K562 (cell line): Measurements from ENCODE around the gene SVEP1. TPM values are rescaled to one million over a fixed set of nuclear protein-coding genes. Genes with fewer than 3 reads are reported as not detected.

Experiments used
- CTCF ChIP-seq, 3 experiments: IDR thresholded peaks in 2 of 3; conservative IDR thresholded peaks in 1 of 3; 2 replicates each; pipeline ENCODE4 v1.5.1; 2011 to 2012; ENCODE audit warnings: low read length in 3 of 3, mild to moderate bottlenecking in 3 of 3, control low read depth in 2 of 3, improper control_type of control experiment in 1 of 3, inconsistent platforms in 1 of 3, low read depth in 1 of 3, mixed read lengths in 1 of 3, moderate library complexity in 1 of 3; ENCODE audit not compliant: insufficient read depth in 2 of 3
- EHMT2 ChIP-seq: fragments of 450-650 bp; IDR thresholded peaks from 2 replicates; pipeline ENCODE4 v1.6.1; 2018; ENCODE audit warnings: antibody characterized with exemption
- RAD21 ChIP-seq, 2 experiments: fragments of 250-450 bp in 1 of 2; fragments of 450-650 bp in 1 of 2; sonication (Bioruptor Pico) in 1 of 2; formaldehyde crosslinking in 1 of 2; IDR thresholded peaks in 1 of 2; conservative IDR thresholded peaks in 1 of 2; 2 replicates each; pipeline versions ENCODE4 v1.4.0 to v1.8.0; 2020 to 2022; ENCODE audit warnings: mild to moderate bottlenecking in 2 of 2, moderate library complexity in 1 of 2
- SRSF3 ChIP-seq: fragments of 200-400 bp; formaldehyde crosslinking; IDR thresholded peaks from 2 replicates; pipeline ENCODE4 v1.6.1; 2016; ENCODE audit warnings: mild to moderate bottlenecking, low read length, moderate library complexity; ENCODE audit not compliant: insufficient read depth
- UBTF ChIP-seq, 2 experiments: IDR thresholded peaks; 2 replicates each; pipeline ENCODE4 v1.6.1; 2012; ENCODE audit warnings: improper control_type of control experiment in 2 of 2, low read depth in 2 of 2, low read length in 2 of 2, borderline replicate concordance in 1 of 2
- YY1 ChIP-seq, 3 experiments: IDR thresholded peaks; 2 replicates each; pipeline ENCODE4 v1.6.1; 2011; ENCODE audit warnings: low read length in 2 of 3, mild to moderate bottlenecking in 2 of 3, moderate library complexity in 2 of 3, borderline replicate concordance in 1 of 3, control low read depth in 1 of 3, low read depth in 1 of 3; ENCODE audit not compliant: insufficient read depth in 3 of 3, insufficient replicate concordance in 2 of 3, control insufficient read depth in 1 of 3, insufficient read length in 1 of 3; ENCODE audit errors: extremely low read depth in 1 of 3
- ZNF121 ChIP-seq: sonication (generic); formaldehyde crosslinking; conservative IDR thresholded peaks from 2 replicates; pipeline ENCODE4 v1.8.0; 2022; ENCODE audit warnings: missing genetic modification reagents
- ZZZ3 ChIP-seq: fragments of 450-650 bp; IDR thresholded peaks from 2 replicates; pipeline ENCODE4 v1.6.1; 2016; ENCODE audit warnings: antibody characterized with exemption, mild to moderate bottlenecking, moderate library complexity
- polyA plus RNA-seq, 8 experiments: library from polyadenylated mRNA; depleted of rRNA in 4 of 8; stranded (reverse) in 5 of 8; unstranded in 3 of 8; fragments of >200 nt; fragmentation: Nextera tagmentation in 2 of 8; fragmentation: Illumina TruSeq in 1 of 8; extraction: Ambion mirVana in 2 of 8; extraction: Trizol in 1 of 8; gene quantifications; 2 replicates each; pipeline versions ENCODE4 v1.2.1 to v1.2.3, GENCODE V29; 2011 to 2014; ENCODE audit warnings: inconsistent platforms in 1 of 8, missing spikeins in 1 of 8
- total RNA-seq, 7 experiments: library from RNA; depleted of rRNA in 6 of 7; stranded (reverse); fragments of >200 nt in 6 of 7; fragmentation: Illumina TruSeq in 2 of 7; extraction: Trizol in 2 of 7; gene quantifications; 2 replicates each; pipeline versions ENCODE4 v1.2.1 to v1.2.3, GENCODE V29; 2011 to 2021; ENCODE audit warnings: low replicate concordance in 1 of 7
- TF ChIP-seq, protein P1 (sequence below), 2 experiments: fragments of 450-650 bp; formaldehyde crosslinking in 1 of 2; IDR thresholded peaks; 2 replicates each; pipeline versions ENCODE4 v1.4.0 to v1.6.1; 2014 to 2020; ENCODE audit warnings: mild to moderate bottlenecking in 2 of 2, borderline replicate concordance in 1 of 2, low read depth in 1 of 2

The SVEP1 gene
- total and polyA plus RNA-seq, 9 of the 15 experiments (the other 6 are each of a cell fraction or from before 2014, with no cell fraction given), result 0.20 to 0.84 (median 0.43) TPM

- TF ChIP-seq, protein P1, sequence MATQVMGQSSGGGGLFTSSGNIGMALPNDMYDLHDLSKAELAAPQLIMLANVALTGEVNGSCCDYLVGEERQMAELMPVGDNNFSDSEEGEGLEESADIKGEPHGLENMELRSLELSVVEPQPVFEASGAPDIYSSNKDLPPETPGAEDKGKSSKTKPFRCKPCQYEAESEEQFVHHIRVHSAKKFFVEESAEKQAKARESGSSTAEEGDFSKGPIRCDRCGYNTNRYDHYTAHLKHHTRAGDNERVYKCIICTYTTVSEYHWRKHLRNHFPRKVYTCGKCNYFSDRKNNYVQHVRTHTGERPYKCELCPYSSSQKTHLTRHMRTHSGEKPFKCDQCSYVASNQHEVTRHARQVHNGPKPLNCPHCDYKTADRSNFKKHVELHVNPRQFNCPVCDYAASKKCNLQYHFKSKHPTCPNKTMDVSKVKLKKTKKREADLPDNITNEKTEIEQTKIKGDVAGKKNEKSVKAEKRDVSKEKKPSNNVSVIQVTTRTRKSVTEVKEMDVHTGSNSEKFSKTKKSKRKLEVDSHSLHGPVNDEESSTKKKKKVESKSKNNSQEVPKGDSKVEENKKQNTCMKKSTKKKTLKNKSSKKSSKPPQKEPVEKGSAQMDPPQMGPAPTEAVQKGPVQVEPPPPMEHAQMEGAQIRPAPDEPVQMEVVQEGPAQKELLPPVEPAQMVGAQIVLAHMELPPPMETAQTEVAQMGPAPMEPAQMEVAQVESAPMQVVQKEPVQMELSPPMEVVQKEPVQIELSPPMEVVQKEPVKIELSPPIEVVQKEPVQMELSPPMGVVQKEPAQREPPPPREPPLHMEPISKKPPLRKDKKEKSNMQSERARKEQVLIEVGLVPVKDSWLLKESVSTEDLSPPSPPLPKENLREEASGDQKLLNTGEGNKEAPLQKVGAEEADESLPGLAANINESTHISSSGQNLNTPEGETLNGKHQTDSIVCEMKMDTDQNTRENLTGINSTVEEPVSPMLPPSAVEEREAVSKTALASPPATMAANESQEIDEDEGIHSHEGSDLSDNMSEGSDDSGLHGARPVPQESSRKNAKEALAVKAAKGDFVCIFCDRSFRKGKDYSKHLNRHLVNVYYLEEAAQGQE (IDR thresholded peaks at IDR 0.05; ENCODE audit: borderline replicate concordance), result peak; percentile 41; the same call in 1 of the 2 replicates
- TF ChIP-seq, protein P1 (CRISPR knock-in tag; IDR thresholded peaks at IDR 0.05; ENCODE audit: low read depth), result no peak
- TF ChIP-seq YY1 (IDR thresholded peaks at IDR 0.05; ENCODE audit: borderline replicate concordance in 1 of 3, control insufficient read depth in 1 of 3, extremely low read depth in 1 of 3, insufficient read depth in 3 of 3, insufficient read length in 1 of 3, insufficient replicate concordance in 2 of 3, low read depth in 1 of 3, low read length in 2 of 3), result peak in 1 of 3 experiments; percentile 16
- no peak for TF ChIP-seq UBTF (IDR thresholded peaks at IDR 0.05; ENCODE audit: borderline replicate concordance in 1 of 2, low read depth in 2 of 2, low read length in 2 of 2)
- no peak for TF ChIP-seq SRSF3
- TF ChIP-seq ZZZ3, result no peak
- peak; percentile 32 to 70 for TF ChIP-seq RAD21 (CRISPR knock-in tag; conservative IDR thresholded peaks at IDR 0.05 in 1 of 2, IDR thresholded peaks at IDR 0.05 in 1 of 2)
- 0 out of 2 replicates have a peak, but pooled peaks have one; percentile 45 for TF ChIP-seq EHMT2
- TF ChIP-seq CTCF (IDR thresholded peaks at IDR 0.05 in 2 of 3, conservative IDR thresholded peaks at IDR 0.05 in 1 of 3; ENCODE audit: insufficient read depth in 2 of 3, low read depth in 1 of 3, low read length in 3 of 3), result peak; percentile 68 to 80 (median 72)
- TF ChIP-seq ZNF121, result no peak
Measured at GRCh38 chr9:110427497-110428104, 151.9 kb downstream of the SVEP1 start (continued).
